GM19238 (cell line): ENCODE data around the gene ATF3.

Experiments used
- DNase-seq: peaks from one replicate; pipeline ENCODE4 v3.0.0; 2011; ENCODE audit warnings: low spot score; ENCODE audit not compliant: insufficient read length

Gene ATF3, protein sequence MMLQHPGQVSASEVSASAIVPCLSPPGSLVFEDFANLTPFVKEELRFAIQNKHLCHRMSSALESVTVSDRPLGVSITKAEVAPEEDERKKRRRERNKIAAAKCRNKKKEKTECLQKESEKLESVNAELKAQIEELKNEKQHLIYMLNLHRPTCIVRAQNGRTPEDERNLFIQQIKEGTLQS

DNA sequence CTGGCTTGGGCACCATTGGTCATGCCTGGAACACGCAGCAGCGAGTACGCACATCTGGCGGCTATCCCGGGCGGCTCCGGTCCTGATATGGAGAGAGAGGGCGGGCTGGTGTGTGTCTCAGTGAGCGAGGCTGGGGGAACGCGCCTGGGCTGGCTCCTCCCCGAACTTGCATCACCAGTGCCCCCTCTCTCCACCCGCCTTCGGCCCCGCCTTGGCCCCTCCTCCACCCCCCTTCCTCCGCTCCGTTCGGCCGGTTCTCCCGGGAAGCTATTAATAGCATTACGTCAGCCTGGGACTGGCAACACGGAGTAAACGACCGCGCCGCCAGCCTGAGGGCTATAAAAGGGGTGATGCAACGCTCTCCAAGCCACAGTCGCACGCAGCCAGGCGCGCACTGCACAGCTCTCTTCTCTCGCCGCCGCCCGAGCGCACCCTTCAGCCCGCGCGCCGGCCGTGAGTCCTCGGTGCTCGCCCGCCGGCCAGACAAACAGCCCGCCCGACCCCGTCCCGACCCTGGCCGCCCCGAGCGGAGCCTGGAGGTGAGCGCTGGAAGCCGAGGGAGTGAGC is at the start of gene ATF3:
Gene ATF3, plus strand, starts transcription at position 370 of the 567 bp plus-strand sequence. CDS start 6,261 bp downstream, outside the sequence.
- DNase-seq: peak; percentile 86

DNA sequence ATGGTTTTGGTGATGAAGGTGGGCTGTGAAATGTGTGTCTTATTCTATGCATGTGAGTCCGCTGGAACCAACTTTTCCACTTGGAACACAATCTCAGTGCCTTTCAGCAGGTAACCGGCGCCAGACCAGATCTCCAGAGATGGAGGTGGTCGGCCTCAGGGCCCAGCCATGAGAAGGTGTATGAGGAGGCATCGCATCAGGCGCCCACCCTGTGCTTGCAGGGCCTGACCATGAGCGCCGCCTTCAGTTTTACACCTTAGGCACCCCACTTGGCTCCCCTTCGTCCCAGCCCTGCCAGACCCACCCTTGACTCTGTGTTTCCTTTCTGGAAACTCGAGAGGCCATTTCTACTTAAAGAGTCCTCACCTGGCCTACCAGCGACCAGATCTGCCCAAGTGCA is 48.6 kb upstream of the ATF3 start:
- no peak for DNase-seq

DNA sequence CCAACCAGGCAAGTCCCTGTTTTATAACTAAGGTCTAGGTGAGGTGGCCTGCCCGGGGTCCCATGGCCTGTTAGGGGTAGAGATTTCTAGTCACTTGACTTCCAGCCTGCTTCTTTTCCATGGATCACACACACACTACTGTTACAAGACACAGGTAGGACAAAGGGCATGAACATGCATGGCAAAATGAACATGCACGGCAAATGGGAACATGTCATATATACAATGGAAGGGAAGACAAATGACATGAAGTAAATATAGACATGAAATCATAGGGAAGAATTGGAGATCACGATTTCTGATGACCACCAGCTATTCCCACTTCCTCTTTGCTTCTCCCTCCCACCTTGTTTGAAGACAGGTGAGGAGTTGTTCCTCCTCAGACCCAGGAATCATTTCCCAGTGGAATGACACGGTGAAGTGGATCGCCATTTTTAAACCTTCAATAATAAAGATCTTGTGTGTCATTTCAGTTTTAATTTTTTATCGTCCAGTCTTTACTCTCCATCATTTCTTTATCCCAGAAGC is 47.6 kb upstream of the ATF3 start:
- no peak for DNase-seq

DNA sequence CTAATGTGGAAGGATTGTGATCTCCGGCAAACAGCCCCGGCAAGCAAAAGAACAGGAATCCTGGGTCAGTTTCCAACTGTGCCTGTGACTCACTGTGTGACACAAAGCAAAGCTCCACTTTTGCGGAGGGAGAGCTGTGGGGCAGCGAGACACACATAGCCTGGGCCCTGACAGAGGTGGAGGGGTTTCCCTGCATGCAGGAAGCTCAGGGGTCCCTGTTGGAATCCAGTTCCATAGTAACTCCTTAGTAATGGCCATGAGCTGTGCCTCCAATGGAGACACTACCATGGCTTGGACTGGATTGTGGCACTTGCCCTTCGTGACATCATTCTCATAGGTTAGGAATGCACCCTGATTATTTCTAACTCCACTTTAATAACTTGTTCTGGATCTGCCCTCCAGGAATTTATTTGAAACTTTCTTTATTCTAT is 47.0 kb upstream of the ATF3 start:
- DNase-seq: no peak

DNA sequence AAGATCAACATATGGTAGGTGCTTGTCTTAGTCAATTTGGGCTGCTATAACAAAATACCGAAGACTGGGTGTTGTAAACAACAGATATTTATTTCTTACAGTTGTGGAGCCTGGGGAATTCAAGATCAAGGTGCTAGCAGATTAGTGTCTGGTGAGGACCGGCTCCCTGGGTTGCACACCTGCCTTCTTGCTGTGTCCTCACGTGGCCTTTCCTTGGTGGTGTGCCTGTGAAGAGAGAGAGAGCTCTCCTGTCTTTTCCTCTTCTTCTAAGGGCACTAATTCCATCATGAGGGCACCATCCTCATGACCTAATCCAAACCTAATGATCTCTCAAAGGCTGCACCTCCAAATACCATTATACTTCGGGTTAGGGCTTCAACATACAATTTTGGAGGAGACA is 45.8 kb upstream of the ATF3 start:
- DNase-seq: no peak

DNA sequence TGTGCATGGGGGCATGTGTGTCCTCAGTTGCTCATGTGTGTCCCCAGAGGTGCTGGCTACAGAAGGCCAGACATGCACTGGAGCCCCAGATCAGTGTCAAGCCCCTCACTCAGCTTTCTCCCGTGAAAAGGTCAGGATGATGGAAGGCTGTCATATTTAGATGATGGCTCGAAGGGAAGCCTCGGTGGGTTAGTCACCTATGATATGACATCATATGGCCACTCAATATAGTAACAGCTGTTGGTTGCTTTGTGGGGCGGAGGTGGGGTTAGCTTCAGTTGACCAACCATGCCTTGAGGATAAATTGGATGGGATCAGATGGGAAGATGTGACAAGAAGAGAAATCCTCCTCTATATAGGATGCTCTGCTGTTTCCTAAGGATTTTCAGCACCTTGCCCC is 43.5 kb upstream of the ATF3 start:
- DNase-seq: no peak

DNA sequence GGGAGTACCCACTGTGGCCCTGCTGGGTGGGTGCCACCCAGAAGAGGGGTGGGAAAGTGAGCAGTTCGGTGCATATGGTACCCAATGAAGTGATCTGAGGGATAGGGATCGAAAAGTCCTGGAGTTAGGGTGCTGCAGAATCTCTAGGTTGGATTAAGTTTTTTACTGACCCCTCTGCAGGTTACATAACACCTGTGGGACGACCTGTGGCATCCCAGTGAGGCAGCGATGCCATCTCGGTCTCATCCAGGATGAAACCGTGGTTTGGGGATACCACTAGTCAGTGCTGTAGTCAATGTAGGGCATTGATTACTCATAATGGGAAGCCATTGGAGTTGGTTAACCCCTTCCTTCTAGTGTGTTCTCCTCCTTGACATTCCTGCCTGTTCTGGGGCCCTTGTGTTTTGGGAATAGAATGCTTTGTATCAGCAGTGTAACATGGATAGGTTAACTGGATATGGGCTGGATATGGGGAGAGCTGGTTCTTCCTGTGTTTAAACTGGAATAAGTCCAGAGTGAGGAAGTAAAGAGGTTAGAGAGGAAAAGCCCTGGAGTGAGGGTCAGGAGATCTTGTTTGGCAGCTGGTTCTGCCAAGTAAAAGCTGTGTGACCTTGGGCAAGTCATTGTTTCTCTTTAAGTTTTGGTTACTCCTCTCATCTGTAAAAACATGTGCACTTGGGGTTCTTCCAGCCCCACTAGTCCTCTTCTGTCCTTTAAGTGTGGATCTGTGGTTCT is 42.8 kb upstream of the ATF3 start:
- DNase-seq: no peak

DNA sequence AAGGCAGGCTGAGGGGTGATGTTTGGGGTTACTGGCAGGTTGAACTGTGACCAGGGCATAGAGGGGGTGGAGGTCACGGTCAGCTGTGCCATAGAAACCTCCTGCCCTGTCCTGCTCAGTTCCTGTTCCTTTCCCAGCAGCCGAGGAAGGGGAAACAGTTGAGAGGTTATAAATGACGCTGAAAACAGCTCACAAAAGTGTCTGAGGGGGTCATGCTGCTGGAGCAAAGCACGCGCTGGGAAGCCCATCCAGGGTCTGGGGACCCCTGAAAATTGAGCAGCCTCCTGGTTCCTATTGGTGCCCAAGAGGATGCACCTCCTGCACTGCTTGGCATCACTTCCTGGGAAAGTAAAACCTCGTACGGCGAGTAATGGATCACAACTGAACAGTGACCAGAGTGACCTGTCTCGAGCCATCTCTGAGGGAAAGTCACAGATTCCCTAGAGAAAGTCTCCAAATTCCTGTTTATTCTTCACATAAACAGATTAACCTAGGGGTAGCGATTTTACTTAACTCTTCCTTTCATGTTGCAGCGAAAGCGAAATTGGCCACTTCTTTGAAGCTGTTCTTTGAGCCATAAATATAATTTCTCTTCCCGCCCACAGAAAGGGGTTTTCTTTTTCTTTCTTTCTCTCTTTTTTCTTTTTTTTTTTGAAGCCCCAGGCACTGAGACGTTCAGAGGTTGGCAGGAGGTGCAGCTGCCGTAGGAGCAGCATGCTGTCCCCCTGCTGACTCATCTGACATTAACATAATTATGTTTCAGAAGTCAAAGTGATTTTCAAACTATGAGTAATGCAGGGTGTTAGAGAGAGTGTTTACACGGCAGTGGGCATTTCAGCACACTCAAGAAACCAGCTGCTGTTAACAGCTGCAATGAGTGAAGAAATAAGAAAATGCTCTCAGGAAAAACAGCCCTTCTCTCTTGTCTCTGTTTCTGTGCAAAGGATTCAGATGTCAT is 41.8 kb upstream of the ATF3 start:
- peak; percentile 70 for DNase-seq

DNA sequence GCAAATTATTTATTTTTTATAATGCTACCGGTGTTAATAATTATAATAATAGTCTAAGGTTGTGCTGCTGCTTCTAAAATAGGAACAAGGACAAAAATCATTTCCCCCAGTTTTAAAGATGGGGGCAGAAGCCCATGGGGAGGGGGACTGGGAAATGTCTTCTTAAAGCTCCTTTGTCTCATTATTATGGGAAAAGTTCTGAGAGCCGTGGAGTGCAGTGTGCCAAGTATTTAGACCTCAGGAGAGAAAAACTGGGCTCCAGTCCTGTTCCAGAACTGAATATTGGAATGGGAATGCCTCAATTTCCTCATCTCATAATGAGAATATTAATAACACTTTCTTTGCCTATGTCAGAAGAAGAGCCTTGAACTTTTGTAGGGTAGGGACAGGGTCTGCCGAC is 40.9 kb upstream of the ATF3 start:
- DNase-seq: no peak

DNA sequence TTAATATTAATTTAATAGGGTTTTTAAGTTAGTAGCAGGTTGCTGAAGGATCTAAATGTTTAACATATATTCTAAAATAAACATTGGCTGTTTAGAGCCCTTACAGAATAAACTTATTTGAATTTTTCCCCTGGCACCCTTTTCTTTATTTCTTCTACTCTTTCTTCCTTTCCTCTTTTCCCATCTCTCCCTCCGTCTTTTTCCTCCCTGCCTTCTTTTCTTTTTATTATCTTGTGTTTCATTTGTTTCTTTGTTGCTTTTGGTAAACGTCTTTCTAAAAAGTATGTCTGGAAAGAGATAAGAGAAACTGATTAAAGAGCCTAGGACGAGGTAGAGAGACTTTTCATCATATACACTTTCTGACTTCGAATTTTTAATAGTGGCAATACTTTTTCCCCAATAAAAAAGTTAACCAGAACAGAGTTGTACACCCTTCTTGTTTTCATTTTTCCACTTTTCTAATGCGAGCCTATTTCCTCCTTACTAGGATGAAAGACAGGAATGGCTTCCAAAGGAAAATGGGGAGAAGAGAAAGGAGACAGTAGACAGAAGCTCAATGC is 39.5 kb upstream of the ATF3 start:
- DNase-seq: no peak

DNA sequence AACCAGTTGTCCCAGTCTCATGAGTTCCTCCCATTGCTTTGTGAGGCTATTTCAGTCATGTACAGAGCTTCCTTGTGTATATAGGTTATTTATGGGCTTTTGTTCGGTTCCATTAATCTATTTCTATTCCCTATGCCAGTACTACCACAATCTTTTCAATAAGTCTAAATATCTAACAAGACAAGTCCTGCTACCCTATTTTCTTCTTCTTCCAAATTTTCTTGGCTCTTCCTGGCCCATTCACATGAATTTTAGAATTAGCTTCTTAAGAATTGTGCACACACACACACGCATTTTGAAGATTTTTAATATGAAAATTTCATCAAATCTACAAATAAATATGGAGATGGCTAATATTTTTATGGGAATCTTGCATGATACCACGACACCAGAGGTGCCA is 33.8 kb upstream of the ATF3 start:
- DNase-seq: no peak

DNA sequence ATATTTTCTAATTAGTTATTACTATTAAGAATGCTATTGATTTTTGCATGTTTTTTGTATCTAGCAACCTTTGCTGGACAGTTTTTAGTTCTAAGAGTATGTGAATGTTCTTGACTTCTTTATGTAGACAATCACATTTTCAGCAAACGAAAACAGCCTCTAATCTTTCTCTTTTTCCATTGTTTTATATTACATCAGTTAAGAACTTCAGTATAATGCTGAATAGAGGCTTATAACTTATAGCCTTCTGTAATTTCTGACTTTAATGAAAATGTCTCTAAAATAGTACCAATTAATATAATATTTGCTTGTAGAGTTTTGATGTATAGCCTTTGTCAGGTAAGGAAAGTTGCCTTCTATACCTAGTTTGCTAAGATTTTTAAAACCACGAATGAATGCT is 33.2 kb upstream of the ATF3 start:
- DNase-seq: no peak

DNA sequence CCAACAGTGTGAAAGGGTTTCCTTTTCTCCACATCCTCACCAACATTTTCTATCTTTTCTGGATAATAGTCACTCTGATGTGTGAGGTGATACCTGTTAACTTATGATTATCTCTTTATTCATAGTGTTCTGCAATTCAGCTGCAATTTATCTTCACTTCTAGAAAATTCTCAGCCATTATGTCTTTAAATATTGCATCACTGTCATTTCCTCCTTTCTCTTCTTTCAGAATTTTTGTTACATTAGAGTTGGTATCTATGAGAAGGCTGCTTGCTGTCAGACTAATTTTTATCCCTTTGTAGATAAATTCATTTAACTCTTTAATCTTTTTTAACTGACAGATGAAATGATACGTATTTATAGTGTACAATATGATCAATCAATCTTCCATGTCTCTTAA is 30.5 kb upstream of the ATF3 start:
- DNase-seq: no peak

DNA sequence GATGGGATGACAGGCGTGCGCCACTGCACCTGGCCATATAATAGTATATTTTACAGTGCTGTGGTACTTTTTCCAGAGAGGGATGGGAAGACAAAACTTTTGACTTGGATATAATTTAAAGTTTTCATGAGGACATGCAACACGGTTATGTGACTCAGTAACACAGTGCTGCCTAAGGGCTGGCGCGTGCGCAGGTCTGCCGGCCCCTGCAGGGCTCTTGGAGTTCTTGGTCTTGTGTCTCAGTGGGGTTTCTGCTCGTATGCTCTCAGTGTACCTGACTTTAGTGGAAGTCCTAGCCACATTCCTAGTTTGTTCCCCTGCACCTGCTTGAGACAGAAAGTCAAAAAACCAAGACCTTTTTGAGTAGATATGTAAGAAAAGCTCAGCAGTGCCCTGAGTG is 27.5 kb upstream of the ATF3 start:
- DNase-seq: no peak

DNA sequence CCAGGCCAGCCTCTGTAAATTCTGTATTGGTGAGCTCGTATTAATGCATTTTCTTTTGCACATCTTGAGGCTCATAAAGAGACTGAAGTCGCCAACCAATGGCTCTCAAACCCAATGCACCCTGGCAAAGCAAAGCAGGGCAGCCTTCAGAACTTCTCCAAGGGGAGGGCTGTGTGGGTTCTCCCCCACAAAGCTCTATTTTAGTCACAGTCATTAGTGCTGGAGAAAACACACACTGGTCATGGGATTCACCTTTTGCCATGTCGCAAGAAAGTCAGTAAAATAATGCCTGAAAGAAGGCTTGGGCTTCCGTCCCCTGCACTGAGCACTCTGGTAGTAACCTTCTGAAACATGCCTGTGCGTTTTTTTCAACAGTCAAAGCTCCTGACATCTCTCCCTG is 26.3 kb upstream of the ATF3 start:
- no peak for DNase-seq

DNA sequence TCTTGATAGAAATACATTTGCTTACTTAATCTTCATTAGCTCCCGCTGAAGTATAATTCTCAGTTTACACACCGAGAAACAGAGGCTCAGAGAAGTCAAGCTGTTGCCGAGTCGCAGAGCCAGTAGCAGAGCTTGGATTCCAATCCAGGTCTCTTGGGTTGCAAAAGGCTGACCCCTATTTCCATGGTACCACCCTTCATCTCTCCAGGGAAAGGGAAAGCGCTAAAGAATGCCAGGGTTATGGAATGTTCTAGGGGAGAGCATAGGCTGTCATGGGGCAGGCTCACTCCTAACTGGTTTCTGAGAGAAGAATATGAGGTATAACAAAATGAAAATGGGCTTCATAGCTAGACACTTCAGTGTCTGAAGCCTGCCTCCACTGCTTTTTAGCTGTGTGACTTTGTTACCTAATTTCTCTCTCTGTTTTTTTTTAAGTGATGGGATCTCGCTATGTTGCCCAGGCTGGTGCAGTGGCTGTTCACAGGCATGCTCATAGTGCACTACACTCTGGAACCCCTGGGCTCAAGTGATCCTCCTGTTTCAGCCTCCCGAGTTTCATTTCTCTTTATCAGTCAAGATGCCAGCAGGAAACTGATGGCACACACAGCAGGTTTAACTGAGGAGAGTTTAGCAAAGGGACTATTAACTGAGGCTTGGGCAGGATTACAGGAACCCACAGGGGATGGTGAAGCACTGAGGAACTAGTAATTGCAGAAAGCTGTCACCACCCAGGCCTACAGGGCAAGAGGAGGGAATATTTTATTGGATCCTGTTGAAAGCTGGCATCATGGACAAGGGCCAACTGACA is 25.5 kb upstream of the ATF3 start:
- no peak for DNase-seq

DNA sequence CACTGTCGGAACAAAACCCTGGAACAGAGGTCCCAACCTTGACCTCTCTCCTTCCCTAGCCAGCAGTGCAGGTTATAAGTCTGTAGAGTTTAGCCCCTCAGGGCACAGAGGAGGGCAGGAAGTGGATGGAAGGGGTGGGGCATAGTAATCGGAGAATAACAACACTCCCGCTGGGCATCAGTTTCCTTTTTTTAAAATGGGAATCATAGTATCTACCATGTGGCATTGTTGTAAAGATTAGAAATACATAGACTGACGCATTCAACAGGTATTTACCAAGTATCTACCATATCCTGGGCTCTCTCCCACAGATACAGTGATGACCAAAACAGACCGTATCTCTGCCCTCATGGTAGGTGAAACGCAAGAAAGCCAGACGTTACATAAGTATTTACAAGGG is 24.9 kb upstream of the ATF3 start:
- no peak for DNase-seq

DNA sequence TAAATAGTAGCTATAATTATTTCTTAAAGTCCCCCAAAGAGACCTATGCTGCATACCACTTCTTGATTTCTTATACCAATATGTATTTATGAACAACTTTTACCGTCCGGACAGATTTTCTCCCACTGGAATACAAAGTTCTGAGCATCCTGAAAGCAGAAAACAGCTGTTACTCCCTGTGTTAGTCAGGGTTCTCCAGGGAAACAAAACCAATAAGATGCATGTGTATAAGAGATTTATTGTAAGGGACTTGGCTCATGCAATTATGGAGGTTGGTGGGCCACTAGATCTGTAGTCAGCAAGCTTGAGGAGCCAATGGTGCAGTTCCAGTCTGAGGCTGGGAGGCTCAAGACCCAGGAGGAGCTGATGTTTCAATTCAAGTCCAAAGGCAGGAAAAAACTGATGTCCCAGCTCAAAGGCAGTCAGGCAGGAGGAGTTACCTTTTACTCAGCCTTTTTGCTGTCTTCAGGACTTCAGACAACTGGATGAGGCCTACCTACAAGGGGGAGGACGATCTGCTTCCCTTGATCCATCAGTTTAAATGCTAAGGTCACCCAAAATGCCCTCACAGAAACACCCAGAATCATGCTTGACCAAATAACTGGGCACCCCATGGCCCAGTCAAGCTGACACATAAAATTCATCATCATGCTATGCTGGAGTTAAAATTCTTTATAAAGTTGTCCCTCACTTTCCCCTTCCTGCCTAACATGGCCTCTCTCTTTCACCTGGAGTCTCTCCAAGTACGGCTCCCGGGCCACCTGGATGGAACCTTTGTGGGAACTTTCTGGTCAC is 24.3 kb upstream of the ATF3 start:
- DNase-seq: no peak

DNA sequence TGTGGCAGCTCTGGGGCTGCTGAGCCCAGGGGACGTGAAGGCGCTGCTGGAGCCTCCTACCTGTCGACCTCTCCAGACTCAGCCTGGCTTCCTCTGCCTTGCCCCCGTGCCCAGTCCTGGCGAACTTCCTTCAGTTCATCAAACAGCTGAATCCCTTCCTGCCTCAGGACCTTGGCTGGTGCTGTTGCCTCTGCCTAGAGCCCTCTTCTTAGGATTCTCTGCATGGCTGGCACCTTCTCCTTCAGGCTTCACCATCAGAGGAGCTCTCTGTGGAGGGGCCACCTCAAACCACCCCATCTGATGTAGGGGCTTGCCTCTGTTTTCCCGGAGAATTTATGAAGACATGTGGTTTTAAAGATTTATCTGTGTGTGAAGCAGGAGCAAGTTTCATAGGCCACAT is 23.4 kb upstream of the ATF3 start:
- DNase-seq: no peak
